GM13976 (cell line): Measurements from ENCODE around the gene SLC9B1.
"Not testable (repeated sequence)": the region's sequence is repeated elsewhere in the genome, so short reads cannot be mapped to it uniquely, and the experiment has no call there.

Experiments used
- DNase-seq: peaks from one replicate; pipeline ENCODE4 v3.0.0; 2012; ENCODE audit warnings: low spot score
- in situ Hi-C: fragments of 300-500 bp; cut with MboI; formaldehyde crosslinking; loops from one replicate; pipeline ENCODE4 v1.12.0; 2022; ENCODE audit warnings: low sequenced_read_pairs, mixed read lengths, inconsistent platforms; ENCODE audit not compliant: unreplicated experiment
- TF ChIP-seq, protein P1 (sequence below): IDR thresholded peaks from 2 replicates; pipeline ENCODE4 v1.5.1; 2012; ENCODE audit warnings: borderline replicate concordance, mild to moderate bottlenecking; ENCODE audit not compliant: insufficient read depth; ENCODE audit errors: extremely low read depth, missing control alignments, control extremely low read depth

Gene SLC9B1

DNA sequence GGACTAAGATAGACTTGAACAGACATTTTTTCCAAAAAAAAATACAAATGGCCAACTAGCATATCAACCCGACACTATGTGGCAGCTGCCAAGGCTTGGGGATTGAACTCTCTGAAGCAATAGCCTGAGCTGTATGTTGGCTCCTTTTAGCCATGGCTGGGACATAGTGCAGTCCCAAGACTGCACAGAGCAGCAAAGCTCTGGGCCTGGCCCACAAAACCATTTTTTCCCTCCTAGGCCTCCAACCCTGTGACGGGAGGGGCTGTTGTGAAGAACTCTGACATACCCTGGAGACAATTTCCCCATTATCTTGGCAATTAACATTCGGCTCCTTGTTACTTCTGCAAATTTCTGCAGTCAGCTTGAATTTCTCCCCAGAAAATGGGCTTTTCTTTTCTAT, 100.6 kb downstream of the SLC9B1 start:
- no peak for DNase-seq
- TF ChIP-seq, protein P1, sequence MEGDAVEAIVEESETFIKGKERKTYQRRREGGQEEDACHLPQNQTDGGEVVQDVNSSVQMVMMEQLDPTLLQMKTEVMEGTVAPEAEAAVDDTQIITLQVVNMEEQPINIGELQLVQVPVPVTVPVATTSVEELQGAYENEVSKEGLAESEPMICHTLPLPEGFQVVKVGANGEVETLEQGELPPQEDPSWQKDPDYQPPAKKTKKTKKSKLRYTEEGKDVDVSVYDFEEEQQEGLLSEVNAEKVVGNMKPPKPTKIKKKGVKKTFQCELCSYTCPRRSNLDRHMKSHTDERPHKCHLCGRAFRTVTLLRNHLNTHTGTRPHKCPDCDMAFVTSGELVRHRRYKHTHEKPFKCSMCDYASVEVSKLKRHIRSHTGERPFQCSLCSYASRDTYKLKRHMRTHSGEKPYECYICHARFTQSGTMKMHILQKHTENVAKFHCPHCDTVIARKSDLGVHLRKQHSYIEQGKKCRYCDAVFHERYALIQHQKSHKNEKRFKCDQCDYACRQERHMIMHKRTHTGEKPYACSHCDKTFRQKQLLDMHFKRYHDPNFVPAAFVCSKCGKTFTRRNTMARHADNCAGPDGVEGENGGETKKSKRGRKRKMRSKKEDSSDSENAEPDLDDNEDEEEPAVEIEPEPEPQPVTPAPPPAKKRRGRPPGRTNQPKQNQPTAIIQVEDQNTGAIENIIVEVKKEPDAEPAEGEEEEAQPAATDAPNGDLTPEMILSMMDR, result no peak
- in situ Hi-C loops, result no loop called here

DNA sequence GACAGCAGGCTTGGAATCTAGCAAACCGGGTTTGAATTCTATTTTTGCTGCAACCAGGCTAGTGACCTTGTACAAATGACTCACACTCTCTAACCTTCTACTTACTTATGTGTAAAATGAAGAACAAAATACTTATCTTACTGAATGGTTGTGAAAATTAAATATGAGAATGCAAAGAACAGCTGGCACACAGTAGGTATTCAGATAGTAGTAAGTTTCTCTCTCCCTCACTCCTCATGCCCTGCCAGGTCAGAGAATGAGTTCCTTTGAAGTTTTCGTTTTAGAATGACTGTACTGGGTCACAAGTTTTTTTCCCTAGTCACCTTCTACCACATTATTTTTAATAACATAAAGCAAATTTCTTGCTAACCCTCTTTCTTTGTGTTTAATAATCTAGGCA, 117.7 kb downstream of the SLC9B1 start:
- TF ChIP-seq, protein P1, result no peak
- no peak for DNase-seq
- in situ Hi-C loops, result no loop called here

DNA sequence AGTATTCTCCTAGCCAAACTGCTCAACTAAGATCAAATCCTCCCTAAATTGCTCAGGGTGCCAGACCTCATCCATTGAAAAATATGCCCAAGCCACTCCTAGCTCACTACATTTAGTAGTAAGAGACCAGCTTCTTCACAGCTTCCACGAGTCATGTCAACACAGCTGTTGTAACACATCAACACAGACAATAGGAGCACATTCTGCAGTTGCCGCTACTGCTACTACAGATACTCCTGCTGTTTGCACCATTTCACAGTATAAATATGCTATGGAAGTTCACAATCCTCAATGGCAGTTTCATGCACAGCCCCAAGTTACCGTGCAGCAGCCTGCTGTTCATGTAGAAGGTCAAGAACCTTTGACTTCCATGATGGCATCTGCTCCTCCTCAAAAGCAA, 121.9 kb downstream of the SLC9B1 start:
- DNase-seq, in situ Hi-C loops: not testable (repeated sequence)

DNA sequence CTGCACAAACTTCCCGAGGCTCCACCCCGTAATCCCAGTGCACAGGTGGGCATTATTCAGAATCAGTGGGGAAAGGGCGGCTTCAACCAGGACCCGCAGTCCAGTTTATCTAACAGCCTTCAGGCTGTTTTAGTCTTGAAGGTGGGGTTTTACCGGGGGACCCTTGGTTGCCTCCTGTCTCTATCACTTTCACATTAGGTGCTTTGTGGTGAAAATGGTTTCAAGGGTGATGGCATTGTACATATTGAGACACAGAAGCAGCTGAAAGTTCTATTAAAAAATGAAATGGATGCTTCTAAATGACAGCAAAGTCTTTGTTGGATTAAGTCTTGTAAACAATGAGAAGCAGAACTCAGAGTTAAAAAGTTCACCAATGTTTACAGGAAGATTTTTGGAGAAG, 123.0 kb downstream of the SLC9B1 start:
- in situ Hi-C loops, DNase-seq: not testable (repeated sequence)

DNA sequence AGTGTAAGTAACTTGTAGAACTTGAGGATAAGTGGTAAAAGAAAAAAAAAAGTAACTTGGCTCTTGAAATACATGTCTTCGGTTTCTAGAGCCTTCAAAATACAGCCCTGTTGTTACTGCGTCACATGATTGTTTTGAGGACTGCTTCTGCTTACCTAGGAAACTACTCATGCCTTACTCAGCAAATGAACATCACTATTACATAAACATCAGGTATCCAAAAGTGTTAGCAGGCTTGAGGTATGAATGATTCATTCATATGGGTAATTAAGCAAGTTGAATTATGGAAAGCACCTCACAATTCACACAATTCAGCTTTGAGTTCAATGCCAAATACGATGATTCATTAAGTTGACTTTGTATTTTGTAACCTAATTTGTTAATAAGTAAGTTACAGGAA, 129.6 kb downstream of the SLC9B1 start:
- in situ Hi-C loops, DNase-seq: not testable (repeated sequence)

DNA sequence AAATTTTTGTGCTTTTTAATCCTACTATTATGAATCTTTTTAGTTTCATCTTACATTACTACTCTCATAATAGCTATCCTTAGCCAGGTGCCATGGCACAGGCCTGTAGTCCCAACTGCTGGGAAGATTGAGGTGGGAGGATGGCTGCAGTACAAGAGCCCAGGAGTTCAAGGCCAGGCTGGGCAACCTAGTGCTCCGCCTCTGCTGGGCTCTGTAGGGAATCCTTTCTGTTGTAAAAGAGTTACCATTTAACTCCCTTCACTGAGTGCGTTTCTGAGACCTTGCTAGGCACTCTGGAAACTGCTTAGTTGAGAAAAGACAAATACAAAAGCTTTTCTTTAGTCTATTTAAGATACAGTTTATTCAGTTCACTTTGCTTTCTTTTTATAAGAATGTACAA, 130.9 kb downstream of the SLC9B1 start:
- in situ Hi-C loops, DNase-seq: not testable (repeated sequence)

DNA sequence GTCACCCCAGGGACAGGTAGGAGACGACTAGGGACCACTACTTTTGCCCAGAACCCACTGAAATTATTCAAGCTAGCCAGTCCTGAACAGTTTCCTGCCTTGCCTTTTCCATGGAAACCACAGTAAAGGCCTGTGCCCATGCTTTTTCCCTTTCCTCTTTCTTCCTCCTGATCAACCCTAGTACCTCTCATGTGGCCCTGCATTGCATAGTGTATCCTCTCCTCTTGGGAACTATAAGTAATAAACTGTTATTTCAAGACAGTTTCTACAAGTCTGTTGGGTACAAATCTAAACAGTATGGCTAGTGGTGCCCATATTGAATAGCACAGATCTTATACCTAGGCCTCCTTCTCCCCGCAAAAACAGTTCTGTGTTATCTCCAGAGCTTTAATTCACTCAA, 136.2 kb downstream of the SLC9B1 start:
- DNase-seq, result no peak
- TF ChIP-seq, protein P1, result no peak
- in situ Hi-C loops, result no loop called here

DNA sequence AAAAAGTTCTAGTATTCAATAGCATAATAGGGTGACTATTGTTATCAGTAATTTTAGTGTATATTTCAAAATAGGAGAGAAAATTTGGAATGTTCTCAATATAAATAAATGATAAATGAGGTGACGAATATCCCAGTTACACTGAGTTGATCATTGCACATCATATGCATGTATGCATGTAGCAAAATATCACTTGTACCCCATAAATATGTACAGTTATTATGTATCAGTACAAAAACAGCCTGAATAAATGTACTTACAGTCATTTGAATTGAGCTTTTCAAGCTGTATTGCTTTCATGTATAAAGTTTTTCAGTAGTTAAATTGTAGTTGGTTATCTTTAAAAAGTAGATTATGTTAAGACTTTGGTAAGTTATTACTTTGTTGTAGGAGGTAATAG, 138.2 kb downstream of the SLC9B1 start:
- DNase-seq, result no peak
- in situ Hi-C loops, result no loop called here
- TF ChIP-seq, protein P1, result no peak

DNA sequence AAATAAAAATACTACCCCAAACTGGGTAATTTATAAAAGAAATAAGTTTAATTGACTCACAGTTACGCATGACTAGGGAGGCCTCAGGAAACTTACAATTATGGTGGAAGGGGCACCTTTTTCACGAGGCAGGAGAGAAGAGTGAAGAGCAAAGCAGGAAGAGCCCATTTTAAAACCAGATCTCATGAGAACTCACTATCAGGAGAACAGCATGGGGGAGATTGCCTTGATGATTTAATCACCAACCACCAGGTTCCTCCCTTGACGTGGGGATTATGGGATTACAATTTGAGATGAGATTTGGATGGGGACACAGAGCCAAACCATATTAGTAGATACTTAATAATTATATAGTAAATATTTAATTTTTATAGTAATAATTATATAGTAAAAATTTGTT, 140.6 kb downstream of the SLC9B1 start:
- DNase-seq, result no peak
- in situ Hi-C loops, result no loop called here
- TF ChIP-seq, protein P1, result no peak

DNA sequence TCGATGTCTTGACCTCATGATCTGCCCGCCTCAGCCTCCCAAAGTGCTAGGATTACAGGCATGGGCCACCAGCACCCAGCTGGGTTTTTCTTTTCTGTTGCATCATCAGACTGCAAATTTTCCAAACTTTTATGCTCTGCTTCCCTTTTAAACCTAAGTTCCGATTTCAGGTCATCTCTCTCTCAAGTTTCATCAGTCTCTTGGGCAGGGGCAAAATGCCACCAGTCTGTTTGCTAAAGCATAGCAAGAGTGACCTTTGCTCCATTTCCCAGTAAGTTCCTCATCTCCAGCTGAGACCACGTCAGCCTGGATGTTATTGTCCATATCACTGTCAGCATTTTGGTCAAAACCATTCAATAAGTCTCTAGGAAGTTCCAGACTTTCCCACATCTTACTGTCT, 141.2 kb downstream of the SLC9B1 start:
- DNase-seq, result not testable (repeated sequence)

DNA sequence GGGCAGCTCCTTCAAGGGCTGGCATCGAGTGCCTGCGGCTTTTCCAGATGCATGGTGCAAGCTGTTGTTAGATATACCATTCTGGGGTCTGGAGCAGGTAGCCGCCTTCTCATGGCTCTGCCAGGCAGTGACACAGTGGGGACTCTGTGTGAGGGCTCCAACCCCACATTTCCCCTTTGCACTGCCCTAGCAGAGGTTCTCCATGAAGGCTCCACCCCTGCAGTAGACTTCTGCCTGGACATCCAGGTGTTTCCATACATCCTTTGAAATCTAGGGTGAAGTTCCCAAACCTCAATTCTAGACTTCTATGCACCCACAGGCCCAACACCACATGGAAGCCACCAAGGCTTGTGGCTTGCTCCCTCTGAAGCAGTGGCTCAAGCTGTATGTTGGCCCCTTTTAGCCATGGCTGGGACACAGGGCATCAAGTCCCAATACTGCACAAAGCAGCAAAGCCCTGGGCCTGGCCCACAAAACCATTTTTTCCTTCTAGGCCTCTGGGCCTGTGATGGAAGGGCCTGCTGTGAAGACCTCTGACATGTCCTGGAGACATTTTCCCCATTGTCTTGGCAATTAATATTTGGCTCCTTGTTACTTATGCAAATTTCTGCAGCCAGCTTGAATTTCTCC, 141.9 kb downstream of the SLC9B1 start:
- in situ Hi-C loops, DNase-seq: not testable (repeated sequence)

More for the DNA sequence above, 141.2 kb downstream of the SLC9B1 start:
- in situ Hi-C loops, result not testable (repeated sequence)
